ENCODE results near the gene ZNF532.

ZNF532 gene

DNA sequence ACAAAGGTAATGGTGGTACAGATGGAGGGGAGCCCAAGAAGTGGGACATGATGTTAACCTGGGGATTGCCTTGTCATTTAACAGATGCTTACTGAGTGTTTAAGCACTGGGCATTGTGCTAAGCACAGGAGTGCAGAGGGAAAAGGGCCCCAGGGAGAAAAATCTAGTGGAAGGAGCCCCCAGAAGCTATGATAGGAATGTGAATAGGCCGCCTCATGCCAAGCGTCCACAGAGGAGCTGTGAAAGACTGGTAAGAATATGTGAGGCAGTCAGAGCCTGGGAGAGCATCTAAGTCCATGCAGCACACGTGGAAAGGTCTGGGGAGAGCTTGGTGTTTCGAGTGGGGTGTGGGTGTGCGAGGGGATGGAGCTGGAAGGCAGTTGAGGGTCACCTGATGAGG lies 5.5 kb downstream of the ZNF532 start:
- DNase-seq (ENCODE audit: low read depth, low spot score): no peak

DNA sequence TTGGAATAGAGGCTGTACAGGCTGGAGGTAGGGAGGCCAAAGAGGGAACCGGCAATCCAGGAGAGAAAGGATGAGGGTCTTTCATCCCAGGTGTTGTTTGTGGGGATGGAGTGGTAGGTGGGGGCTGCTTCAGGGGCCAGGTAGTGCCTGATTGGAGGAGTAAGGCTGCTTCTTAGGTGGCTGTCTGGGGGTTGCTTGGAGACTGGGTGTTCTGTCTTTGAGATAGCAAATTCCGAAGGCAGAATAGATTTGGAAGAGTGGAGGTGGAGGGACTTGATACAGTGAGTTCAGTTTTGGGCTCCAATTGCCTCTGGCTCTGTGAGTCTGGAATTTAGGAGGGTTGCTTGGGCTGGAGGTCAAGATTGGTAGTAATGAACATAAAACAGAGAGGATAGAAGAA lies 5.9 kb downstream of the ZNF532 start:
- no peak for DNase-seq (ENCODE audit: low read depth, low spot score)

DNA sequence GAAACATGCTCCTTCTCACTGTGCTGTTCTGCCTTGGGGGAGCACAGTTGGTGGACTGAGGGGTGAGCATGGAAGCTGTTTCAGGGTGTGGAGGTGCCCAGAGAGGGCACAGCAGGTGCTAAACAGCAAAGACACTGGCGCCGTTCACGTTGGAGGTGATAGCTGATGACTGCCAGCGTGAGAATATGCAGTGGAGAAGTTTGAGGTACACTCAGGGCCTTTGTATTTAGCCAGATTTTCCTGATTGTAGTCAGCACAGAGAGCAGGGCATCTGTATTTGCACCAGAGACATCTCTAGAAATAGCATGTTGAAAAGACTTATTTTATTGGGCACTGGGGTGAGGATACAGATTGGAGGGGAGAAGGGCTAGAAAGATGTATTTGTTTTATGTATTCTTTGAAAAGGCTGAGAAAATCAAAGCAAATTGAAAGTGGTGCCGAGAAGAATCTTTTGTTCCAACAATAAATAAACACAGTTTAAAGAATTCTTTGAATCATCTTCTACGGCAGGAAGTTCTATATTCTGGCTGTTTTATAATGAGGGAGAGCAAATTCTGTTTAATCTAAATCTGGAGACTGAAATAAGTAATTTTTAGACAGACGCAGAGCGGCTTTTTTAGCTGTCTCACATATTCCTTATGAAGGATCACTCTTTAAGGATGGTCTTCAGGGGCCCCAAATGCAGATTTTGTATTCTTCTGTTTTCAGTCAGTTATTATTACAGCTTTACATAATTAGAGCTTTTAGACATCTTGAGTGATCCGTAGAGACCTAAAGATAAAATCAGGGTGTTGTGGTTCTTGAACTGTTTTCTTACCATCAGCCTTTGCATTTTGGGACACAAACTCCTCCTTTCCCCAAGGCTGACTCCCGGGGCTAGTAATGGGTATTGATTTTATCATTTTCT lies 7.1 kb downstream of the ZNF532 start:
- DNase-seq (ENCODE audit: low read depth, low spot score): no peak

DNA sequence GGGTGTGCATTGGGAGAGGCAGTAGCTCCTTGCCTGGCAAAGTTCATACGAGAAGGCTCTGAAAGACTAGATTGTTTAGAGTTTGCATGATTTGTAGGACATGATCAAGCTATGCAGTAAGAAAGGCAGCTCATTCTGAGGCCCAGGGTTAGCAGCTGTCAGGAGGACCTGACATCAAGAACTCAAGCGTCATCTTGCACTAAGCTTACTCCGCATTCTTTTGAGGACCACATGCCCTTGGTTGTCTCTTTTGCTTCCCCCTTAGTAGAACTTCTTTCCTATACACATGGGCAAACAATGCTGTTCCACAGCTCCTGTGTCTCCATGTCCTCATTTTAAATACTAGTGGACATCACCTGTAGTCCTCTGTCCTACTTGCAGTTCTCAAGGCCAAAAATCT lies 14.0 kb downstream of the ZNF532 start:
- DNase-seq (ENCODE audit: low read depth, low spot score): no peak

DNA sequence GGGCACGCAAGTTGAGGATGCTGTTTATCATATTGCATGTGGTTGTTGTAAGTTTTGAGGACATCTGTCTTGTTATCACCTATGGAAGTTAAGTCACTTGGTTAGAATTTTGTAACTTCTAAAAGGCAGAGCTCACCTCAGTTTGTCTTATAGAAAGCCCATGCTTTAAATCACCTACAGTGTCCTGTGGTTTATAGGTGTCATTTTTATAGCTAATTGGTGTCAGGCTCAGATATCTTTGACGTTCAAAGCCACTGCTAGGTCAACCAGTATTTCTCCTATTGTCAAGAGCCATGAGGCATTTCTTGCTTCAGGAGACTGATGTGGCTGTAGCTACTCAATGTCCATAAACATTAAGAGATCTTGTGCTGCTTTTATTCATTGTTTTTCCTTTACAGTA lies 16.8 kb downstream of the ZNF532 start:
- no peak for DNase-seq (ENCODE audit: low read depth, low spot score)

DNA sequence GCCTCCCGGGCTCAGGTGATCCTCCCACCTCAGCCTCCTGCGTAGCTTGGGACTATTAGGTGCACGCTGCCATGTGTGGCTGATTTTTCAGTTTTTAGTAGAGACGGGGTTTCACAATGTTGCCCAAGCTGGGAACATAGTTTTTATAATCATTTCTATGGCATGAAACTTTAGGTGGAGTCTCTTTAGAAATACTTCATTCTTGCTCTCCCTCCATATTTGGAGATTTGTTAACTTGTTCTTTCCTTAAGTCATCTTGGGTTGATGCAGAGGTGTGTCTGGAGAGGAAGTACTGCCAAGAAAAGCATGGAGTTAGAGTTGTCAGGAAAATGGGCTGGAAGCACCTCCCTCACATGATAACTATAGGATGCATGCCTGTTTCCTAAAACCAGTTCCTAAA lies 17.4 kb downstream of the ZNF532 start:
- no peak for DNase-seq (ENCODE audit: low read depth, low spot score)

DNA sequence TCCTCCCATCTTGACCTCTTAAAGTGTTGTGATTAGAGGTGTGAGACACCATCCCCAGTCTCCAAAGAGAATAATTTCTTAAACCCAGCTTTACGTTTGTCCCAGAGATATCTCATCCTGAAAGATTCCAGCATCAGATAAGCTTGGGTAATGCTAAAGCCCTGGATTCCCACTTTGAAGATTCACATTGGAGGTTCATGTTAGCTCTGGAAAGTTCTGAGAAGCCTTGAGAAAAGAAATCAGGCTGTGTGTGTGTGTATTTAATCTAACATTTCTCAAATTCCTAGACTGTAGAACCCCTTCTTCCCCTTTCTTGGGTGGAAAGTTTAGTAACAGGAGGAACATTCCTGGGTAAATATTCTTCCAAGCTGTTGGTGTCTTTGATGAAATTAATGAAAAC lies 18.0 kb downstream of the ZNF532 start:
- no peak for DNase-seq (ENCODE audit: low read depth, low spot score)

GRCh38 chr18:58884680-58885079 lies 20.0 kb downstream of the ZNF532 start:
- no peak for DNase-seq (ENCODE audit: low read depth, low spot score)

GRCh38 chr18:58886431-58886830 lies 21.8 kb downstream of the ZNF532 start:
- DNase-seq (ENCODE audit: low read depth, low spot score): no peak

DNA sequence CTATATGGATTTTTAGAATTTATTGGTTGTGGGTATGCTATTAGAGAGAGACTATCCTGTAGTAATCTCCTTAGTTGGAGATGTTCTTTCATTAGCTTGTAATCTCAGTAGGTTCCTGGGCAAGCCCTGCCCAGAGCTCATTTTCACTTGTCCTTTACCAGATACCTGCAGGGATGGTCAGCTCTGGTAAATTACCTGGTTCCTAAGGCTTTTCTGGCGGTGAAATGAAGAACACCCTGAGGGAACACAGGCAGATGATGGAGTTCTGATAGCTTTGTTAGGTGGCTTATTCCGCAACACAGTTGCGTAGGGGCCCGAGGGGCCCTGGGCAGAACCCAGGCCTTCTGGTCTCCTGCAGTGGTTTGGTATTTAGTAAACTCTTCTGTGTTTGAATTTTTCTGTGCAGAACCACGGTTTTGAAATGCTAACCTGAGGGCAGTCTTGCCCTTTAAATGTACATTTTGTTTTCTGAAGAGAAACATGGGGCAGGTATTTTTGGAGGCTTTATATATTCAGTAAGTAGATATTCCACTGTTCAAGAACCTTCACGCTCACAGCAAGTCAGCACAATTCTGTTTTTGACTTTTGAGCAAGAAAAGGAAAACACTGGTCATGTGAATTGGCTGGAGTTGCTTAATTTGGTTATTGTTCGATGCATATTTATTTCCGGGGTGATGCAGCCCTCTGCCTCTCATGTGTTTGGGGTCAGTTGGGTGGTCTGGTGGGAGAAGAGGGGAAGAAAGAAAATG lies 22.4 kb downstream of the ZNF532 start:
- no peak for DNase-seq (ENCODE audit: low read depth, low spot score)

DNA sequence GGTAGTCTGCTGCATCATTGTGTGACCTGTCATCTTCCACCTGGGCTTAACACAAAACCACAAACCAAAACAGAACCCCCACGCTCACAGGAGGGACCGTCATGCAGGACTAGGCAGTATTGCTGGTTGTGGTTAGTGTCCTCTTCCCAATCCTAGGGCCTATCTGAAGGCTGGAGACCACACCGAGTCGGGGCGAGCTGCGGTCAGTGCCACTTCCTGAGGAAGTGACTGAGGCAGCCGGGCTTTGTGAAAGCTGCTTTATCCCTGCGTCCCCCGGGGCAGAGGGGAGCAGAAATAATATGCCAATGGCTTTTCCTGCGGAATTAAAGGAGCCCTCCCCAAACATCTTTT lies 22.9 kb downstream of the ZNF532 start:
- DNase-seq (ENCODE audit: low read depth, low spot score): no peak

GRCh38 chr18:58891776-58892175 lies 27.1 kb downstream of the ZNF532 start:
- DNase-seq (ENCODE audit: low read depth, low spot score): no peak

GRCh38 chr18:58892488-58892887 lies 27.8 kb downstream of the ZNF532 start:
- DNase-seq (ENCODE audit: low read depth, low spot score): no peak

GRCh38 chr18:58893388-58894099 lies 28.9 kb downstream of the ZNF532 start:
- DNase-seq (ENCODE audit: low read depth, low spot score): no peak

DNA sequence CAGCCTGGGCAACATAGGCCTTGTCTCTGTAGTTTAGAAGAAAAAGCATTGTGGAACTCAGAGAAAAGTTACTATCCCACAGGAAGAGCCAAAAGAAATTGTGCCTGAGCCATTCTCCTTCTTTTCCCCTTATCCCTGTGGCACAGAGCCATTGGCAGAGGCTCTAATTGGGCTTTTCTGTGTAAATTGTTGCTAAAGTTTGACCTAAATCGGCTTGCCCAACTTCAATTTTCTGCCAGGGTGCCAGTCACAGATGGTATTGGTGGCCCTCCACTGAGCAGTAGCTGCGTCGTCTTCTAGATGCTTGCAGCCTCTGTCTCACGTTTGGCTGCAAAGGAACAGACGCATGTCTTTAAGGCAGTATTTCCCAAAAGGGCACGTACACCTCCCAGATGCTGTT lies 30.3 kb downstream of the ZNF532 start:
- DNase-seq (ENCODE audit: low read depth, low spot score): no peak

GRCh38 chr18:58895385-58895784 lies 30.7 kb downstream of the ZNF532 start:
- no peak for DNase-seq (ENCODE audit: low read depth, low spot score)

GRCh38 chr18:58896268-58896667 lies 31.6 kb downstream of the ZNF532 start:
- DNase-seq (ENCODE audit: low read depth, low spot score): no peak

- no peak for DNase-seq (ENCODE audit: low read depth, low spot score)
These were observed 32.2 kb downstream of the ZNF532 start for GRCh38 chr18:58896734-58897508.

- DNase-seq (ENCODE audit: low read depth, low spot score): no peak
These were observed 33.5 kb downstream of the ZNF532 start for GRCh38 chr18:58898010-58898799.

DNA sequence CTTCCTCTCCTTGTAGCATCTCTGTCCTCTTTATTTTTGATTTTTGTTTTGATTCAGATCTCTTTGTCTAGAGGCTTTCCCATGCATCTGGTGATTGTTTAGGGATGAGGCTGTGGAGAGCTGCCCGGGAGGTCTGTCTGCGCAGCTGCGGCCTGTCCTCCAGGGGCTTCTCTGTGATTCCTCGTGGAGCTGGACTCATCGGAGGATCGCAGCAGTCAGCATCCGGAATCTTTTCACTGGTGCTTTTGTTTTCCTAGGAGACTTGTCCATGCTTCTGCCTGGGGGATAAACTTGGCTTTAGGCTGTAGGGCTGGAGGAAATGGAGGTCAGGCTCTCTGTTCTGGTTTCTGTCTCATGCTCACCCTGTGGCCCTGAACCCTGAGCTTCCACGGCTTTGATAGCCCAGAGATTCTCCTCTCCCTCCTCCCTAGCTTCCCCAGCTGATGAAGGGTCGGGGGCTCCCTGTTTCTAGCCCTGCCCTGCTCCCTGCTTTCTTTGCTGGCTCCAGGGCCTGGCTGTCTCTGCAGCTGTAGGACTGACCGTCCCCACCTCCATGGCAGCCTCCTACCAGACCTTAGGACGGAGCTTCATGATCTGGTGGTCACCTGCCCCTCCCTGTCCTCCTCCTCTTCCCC lies 35.5 kb downstream of the ZNF532 start:
- DNase-seq (ENCODE audit: low read depth, low spot score): no peak
